DOHH2 (cell line): ENCODE measurements around the gene TGFBR2.

Experiments used
- H3F3A ChIP-seq: fragments of 200-600 bp; sonication (generic), shearing (Covaris generic); 2 replicates; pipeline ENCODE4 v1.6.0; 2016; ENCODE audit warnings: antibody characterized with exemption, mild to moderate bottlenecking; ENCODE audit not compliant: control insufficient read depth, insufficient read depth
- H3K27ac ChIP-seq: fragments of 200-600 bp; sonication (generic); 2 replicates; pipeline ENCODE4 v1.5.1; 2014; ENCODE audit warnings: low read depth, mild to moderate bottlenecking, low read length, moderate library complexity
- H3K27me3 ChIP-seq: fragments of 200-600 bp; sonication (generic); 2 replicates; pipeline ENCODE4 v1.6.1; 2014; ENCODE audit warnings: mild to moderate bottlenecking, low read length, mixed read lengths; ENCODE audit not compliant: control insufficient read depth
- H3K36me3 ChIP-seq: fragments of 200-600 bp; sonication (generic); 2 replicates; pipeline ENCODE4 v1.6.1; 2014; ENCODE audit warnings: mild to moderate bottlenecking, low read length, moderate library complexity, mixed read lengths; ENCODE audit not compliant: control insufficient read depth
- H3K4me1 ChIP-seq: fragments of 200-600 bp; sonication (generic); 2 replicates; pipeline ENCODE4 v1.6.1; 2014; ENCODE audit warnings: mild to moderate bottlenecking, low read length, mixed read lengths; ENCODE audit not compliant: control insufficient read depth
- H3K4me2 ChIP-seq: fragments of 200-600 bp; sonication (generic); 2 replicates; pipeline ENCODE4 v1.6.0; 2014; ENCODE audit warnings: mild to moderate bottlenecking, low read length, moderate library complexity
- H3K4me3 ChIP-seq: fragments of 200-600 bp; sonication (generic); 2 replicates; pipeline ENCODE4 v1.5.1; 2014; ENCODE audit warnings: mild to moderate bottlenecking, low read length, mixed read lengths
- H3K79me2 ChIP-seq: fragments of 200-600 bp; sonication (generic); 2 replicates; pipeline ENCODE4 v1.6.1; 2014; ENCODE audit warnings: mild to moderate bottlenecking, low read length, mixed read lengths; ENCODE audit not compliant: control insufficient read depth
- H3K9me2 ChIP-seq: fragments of 200-600 bp; sonication (generic); replicated peaks from 2 replicates; pipeline ENCODE4 v1.6.1; 2014; ENCODE audit warnings: mild to moderate bottlenecking, low read length, mixed read lengths; ENCODE audit not compliant: control insufficient read depth
- H3K9me3 ChIP-seq: fragments of 200-600 bp; sonication (generic); 2 replicates; pipeline ENCODE4 v1.6.1; 2014; ENCODE audit warnings: antibody characterized with exemption, low read length, mixed read lengths; ENCODE audit not compliant: control insufficient read depth, insufficient read depth
- H4K20me1 ChIP-seq: fragments of 200-600 bp; sonication (generic); 2 replicates; pipeline ENCODE4 v1.6.0; 2014; ENCODE audit warnings: low read depth, mild to moderate bottlenecking, antibody characterized with exemption, low read length, moderate library complexity; ENCODE audit not compliant: control insufficient read depth, insufficient read depth
- CTCF ChIP-seq: fragments of 200-600 bp; sonication (generic); IDR thresholded peaks from one replicate; pipeline ENCODE4 v1.5.1; 2014; ENCODE audit warnings: antibody characterized with exemption, mild to moderate bottlenecking, low read depth, low read length; ENCODE audit not compliant: poor library complexity, severe bottlenecking
- EZH2phosphoT487 ChIP-seq: fragments of 200-600 bp; sonication (generic); IDR thresholded peaks from 2 replicates; pipeline ENCODE4 v1.6.1; 2017; ENCODE audit warnings: borderline replicate concordance, mild to moderate bottlenecking, antibody characterized with exemption, low read length, moderate library complexity, mixed read lengths

The TGFBR2 gene

GRCh38 chr3:30662836-30663235 is 56.4 kb downstream of the TGFBR2 start:
- H3K27me3 ChIP-seq, result no peaks in the 10 kb centered on the region
- TF ChIP-seq CTCF, result no peak
- no peak for TF ChIP-seq EZH2phosphoT487
- peaks cover 19% of the 10 kb centered on the region for H3K36me3 ChIP-seq
- H3K79me2 ChIP-seq, result no peaks in the 10 kb centered on the region
- H3K4me1 ChIP-seq, result peaks cover 48% of the 10 kb centered on the region
- no peak overlapping the region for H3K4me3 ChIP-seq
- H3K9me3 ChIP-seq, result no peaks in the 10 kb centered on the region
- no peak overlapping the region for H3K4me2 ChIP-seq
- H4K20me1 ChIP-seq, result no peaks in the 10 kb centered on the region
- peaks cover 10% of the 10 kb centered on the region; the same call in 1 of the 2 replicates for H3F3A ChIP-seq
- H3K27ac ChIP-seq, result no peak overlapping the region
- H3K9me2 ChIP-seq, result no peaks in the 10 kb centered on the region

DNA sequence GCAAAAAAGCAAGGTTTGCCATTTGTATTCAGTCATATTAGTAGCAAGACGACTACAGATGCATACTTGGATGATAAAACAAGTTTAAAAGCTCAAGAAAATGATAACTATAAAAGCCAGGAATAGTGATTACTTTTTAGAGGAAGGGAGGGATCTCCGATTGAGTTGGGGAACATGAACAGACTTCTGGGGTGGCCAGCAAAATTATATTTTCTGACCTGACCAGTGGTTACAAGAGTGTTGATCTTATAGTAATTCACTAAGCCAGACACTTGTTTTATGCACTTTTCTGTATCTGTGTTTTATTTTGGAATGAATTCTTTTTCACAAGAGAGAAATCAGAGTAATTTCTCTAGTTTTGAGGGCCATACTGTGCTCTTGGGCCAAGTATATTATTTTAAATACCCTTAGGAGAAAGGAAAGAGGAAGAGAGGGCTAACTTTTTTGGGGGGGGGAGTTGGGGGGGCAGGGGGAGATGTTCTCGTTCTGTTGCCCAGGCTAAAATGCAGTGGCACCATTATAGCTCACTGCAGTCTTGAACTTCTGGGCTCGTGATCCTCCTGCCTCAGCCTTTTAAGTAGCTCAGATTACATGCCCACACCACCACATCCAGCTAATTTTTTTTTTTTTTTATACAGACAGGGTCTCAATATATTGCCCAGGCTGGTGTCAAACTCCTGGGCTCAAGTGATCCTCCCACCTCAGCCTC is 57.3 kb downstream of the TGFBR2 start:
- Histone ChIP-seq H4K20me1 (no peaks in the 10 kb centered on the region), H3K27ac (no peak overlapping the region), H3K36me3 (peaks cover 24% of the 10 kb centered on the region), H3K9me2 (no peaks in the 10 kb centered on the region), H3K4me2 (no peak overlapping the region), H3K27me3 (no peaks in the 10 kb centered on the region), H3F3A (peaks cover 4% of the 10 kb centered on the region; the same call in 1 of the 2 replicates), H3K9me3 (0 out of 2 replicates have a peak, but pooled peaks cover 3% of the 10 kb centered on the region), H3K4me1 (peaks cover 45% of the 10 kb centered on the region), H3K4me3 (no peak overlapping the region), H3K79me2 (no peaks in the 10 kb centered on the region)
- TF ChIP-seq CTCF (no peak), EZH2phosphoT487 (no peak)

DNA sequence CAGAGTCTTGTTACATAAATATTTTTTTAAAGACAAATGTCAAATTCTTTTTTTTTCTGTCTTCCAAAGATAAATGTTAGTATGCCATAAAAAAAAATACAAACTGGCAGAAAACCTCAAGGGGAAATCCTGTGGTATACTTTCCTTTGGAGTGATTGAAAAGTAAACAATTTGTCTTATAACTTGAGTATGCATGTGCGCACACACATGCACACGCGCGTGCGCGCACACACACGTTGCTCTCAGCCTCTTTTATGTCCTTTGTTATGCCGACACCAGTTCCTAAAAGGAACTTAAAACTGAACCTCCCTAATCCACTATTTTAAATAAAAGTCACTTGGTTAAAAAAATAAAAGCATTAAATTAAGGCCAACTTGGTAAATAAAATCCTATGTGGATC is 58.1 kb downstream of the TGFBR2 start:
- Histone ChIP-seq H3K27me3 (no peaks in the 10 kb centered on the region), H3K9me3 (0 out of 2 replicates have a peak, but pooled peaks cover 3% of the 10 kb centered on the region), H3K4me1 (peaks cover 45% of the 10 kb centered on the region), H3K4me2 (peak overlapping the region; percentile 44), H3F3A (peaks cover 3% of the 10 kb centered on the region; the same call in 1 of the 2 replicates), H3K27ac (no peak overlapping the region), H3K4me3 (peak overlapping the region; percentile 11; the same call in 1 of the 2 replicates), H4K20me1 (no peaks in the 10 kb centered on the region), H3K36me3 (peaks cover 18% of the 10 kb centered on the region), H3K79me2 (no peaks in the 10 kb centered on the region), H3K9me2 (no peaks in the 10 kb centered on the region)
- TF ChIP-seq EZH2phosphoT487 (no peak), CTCF (no peak)
